ENCODE measurements around the gene C19orf38. TPM values are rescaled to one million over a fixed set of nuclear protein-coding genes. Genes with fewer than 3 reads are reported as not detected.
A peak's percentile ranks its signal among the peaks of the same experiment; 100 is the strongest.

C19orf38 gene
- total RNA-seq, 2 experiments from 2014 or later = 1.8 to 2.1 TPM

DNA sequence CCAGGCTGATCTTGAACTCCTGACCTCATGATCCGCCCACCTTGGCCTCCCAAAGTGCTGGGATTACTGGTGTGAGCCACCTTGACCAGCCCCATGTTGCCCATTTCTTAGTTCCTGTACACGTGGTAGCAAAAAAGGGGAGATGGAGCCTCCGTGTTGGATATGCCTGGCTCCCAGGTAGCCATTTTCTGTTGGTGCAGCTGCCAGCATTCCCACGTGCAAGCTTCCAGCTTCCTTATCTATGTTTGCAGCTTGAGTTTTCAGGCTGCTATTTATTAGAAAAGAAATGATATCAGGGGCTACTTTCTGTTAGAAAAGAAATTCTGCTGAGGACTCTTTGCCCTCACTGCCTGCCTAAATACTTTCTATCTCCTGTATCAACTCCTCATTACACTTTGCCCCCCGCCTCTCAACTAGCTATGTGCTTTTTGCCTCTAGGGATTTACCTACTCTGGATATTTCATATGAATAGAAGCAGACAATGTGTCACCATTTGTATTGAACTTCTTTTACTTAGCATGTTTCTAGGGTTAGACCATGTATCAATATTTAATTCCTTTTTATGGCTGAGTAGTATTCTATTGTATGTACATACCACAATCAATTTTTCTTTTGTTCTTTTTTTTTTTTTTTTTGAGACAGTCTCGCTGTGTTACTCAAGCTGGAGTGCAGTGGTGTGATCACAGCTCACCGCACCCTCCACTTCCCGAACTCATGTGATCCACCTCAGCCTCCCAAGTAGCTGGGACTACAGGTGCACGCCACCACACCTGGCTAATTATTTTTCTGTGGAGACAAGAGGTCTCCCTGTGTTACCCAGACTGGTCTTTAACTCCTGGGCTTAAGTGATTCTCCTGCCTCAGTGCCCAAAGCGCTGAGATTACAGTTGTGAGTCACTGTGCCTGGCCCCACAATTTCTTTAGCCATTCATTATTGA is 8.8 kb upstream of the C19orf38 start:
- Mint-ChIP-seq H3K4me3 (peak overlapping the region; percentile 5), H3K9me3 (peaks cover 7% of the 10 kb centered on the region), H3K4me1 (ENCODE audit: low read depth) (peaks cover 15% of the 10 kb centered on the region), H3K27ac (no peak overlapping the region), H3K27me3 (no peaks in the 10 kb centered on the region), H3K36me3 (ENCODE audit: low read depth) (peaks cover 14% of the 10 kb centered on the region)
- ChIA-PET CTCF (interaction anchor here (2.4 kb wide), 1 partner anchor 25 kb away, joined by 8 read pairs; no protein-coding TSS in a partner anchor), POLR2A (no interaction called here)
- intact Hi-C loops (cut with DNase I, micrococcal nuclease) = no loop called here
- Histone ChIP-seq H3K27me3 (ENCODE audit: control insufficient read depth in 1 of 2, insufficient read depth in 2 of 2, low read length in 2 of 2) (no peaks in the 10 kb centered on the region), H3K4me1 (ENCODE audit: insufficient read depth, low read length) (peaks cover 21% of the 10 kb centered on the region), H3K36me3 (ENCODE audit: insufficient read depth, low read length) (no peaks in the 10 kb centered on the region), H3K4me3 (ENCODE audit: low read length) (no peak overlapping the region), H3K27ac (ENCODE audit: low read depth in 1 of 2, low read length in 2 of 2) (no peak overlapping the region), H3K9me3 (ENCODE audit: control insufficient read depth in 1 of 2, insufficient read depth in 1 of 2, low read length in 2 of 2) (peaks cover 0 to 15% of the 10 kb centered on the region in 2 experiments)
- DNase-seq (no peak), ATAC-seq (ENCODE audit: poor library complexity) (no peak)
- TF ChIP-seq, protein P1, sequence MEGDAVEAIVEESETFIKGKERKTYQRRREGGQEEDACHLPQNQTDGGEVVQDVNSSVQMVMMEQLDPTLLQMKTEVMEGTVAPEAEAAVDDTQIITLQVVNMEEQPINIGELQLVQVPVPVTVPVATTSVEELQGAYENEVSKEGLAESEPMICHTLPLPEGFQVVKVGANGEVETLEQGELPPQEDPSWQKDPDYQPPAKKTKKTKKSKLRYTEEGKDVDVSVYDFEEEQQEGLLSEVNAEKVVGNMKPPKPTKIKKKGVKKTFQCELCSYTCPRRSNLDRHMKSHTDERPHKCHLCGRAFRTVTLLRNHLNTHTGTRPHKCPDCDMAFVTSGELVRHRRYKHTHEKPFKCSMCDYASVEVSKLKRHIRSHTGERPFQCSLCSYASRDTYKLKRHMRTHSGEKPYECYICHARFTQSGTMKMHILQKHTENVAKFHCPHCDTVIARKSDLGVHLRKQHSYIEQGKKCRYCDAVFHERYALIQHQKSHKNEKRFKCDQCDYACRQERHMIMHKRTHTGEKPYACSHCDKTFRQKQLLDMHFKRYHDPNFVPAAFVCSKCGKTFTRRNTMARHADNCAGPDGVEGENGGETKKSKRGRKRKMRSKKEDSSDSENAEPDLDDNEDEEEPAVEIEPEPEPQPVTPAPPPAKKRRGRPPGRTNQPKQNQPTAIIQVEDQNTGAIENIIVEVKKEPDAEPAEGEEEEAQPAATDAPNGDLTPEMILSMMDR (IDR thresholded peaks at IDR 0.05) = no peak

DNA sequence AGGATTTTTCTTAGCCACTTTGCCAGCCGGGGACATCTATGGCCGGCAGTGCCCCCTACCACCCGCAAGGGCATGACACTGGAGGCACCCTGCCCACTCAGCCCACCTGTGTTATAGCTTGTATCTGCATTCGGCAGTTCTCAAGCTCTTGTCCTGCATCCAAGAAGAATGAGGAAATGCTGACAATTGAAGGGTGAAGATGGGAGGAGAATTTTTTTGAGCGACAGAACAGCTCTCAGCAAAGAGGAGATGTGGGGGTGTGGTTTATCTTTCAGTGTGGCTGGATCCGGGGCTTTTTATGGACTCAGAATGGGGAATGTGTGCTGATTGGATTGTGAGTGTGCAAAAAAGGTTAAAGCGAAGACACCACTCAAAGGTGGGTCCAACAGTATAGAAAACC is 5.4 kb upstream of the C19orf38 start:
- H3K9me3 Mint-ChIP-seq = peaks cover 7% of the 10 kb centered on the region
- H3K27me3 ChIP-seq (ENCODE audit: control insufficient read depth in 1 of 2, insufficient read depth in 2 of 2, low read length in 2 of 2) = no peaks in the 10 kb centered on the region
- H3K36me3 ChIP-seq (ENCODE audit: insufficient read depth, low read length) = no peaks in the 10 kb centered on the region
- no peak for ATAC-seq (ENCODE audit: poor library complexity)
- no peak overlapping the region for H3K27ac ChIP-seq (ENCODE audit: low read depth in 1 of 2, low read length in 2 of 2)
- peaks cover 8% of the 10 kb centered on the region in 2 experiments for H3K9me3 ChIP-seq (ENCODE audit: control insufficient read depth in 1 of 2, insufficient read depth in 1 of 2, low read length in 2 of 2)
- TF ChIP-seq, protein P1 (IDR thresholded peaks at IDR 0.05) = no peak
- no peak for DNase-seq
- H3K27ac Mint-ChIP-seq = no peak overlapping the region
- no peak overlapping the region for H3K4me3 Mint-ChIP-seq
- ChIA-PET POLR2A (no interaction called here), CTCF (interaction anchor here (0.8 kb wide), 1 partner anchor 126 kb away, joined by 3 read pairs; no protein-coding TSS in a partner anchor)
- H3K36me3 Mint-ChIP-seq (ENCODE audit: low read depth) = peaks cover 4% of the 10 kb centered on the region
- H3K4me1 ChIP-seq (ENCODE audit: insufficient read depth, low read length) = no peaks in the 10 kb centered on the region
- intact Hi-C loops (cut with DNase I, micrococcal nuclease) = no loop called here
- H3K4me1 Mint-ChIP-seq (ENCODE audit: low read depth) = no peaks in the 10 kb centered on the region
- H3K27me3 Mint-ChIP-seq = peaks cover 4% of the 10 kb centered on the region
- H3K4me3 ChIP-seq (ENCODE audit: low read length) = no peak overlapping the region

DNA sequence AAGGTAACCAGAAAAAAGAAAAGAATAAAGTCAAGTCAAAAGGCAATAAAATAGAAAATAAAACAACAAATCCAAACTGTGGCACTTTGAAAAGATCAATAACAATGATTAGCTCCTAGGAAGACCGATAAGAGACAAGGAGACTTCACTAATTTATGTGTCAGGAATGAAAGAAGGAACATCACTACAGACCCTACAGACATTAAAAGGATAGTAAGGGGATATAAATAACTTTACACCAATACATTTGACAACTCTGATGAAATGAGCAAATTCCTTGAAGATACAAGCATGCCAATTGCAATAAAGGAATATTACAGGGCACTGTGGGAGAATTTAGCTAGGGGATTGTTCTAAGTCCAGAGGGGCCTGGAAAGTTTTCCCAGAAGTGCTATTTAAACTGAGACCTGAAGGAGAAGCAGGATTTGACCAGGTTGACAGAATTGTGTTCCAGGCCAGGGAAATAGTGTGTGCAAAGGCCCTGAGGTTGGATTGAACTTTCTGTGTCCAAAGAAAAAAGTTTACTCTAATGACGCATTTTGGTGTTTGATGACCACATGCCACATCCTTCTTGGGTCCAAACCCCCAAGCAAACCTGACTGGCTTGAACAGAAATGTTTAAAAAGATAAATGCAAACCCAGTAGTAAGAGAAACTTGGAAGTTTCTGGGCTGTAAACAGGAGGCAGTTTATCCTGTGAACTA is 1.6 kb upstream of the C19orf38 start:
- Histone ChIP-seq H3K4me3 (ENCODE audit: low read length) (no peak overlapping the region), H3K27ac (ENCODE audit: low read depth in 1 of 2, low read length in 2 of 2) (no peak overlapping the region), H3K27me3 (ENCODE audit: control insufficient read depth in 1 of 2, insufficient read depth in 2 of 2, low read length in 2 of 2) (no peaks in the 10 kb centered on the region), H3K36me3 (ENCODE audit: insufficient read depth, low read length) (no peaks in the 10 kb centered on the region), H3K4me1 (ENCODE audit: insufficient read depth, low read length) (peaks cover 3% of the 10 kb centered on the region), H3K9me3 (ENCODE audit: control insufficient read depth in 1 of 2, insufficient read depth in 1 of 2, low read length in 2 of 2) (peaks cover 8% of the 10 kb centered on the region in 2 experiments)
- POLR2A ChIA-PET = no interaction called here
- Mint-ChIP-seq H3K27me3 (peaks cover 4% of the 10 kb centered on the region), H3K4me3 (no peak overlapping the region), H3K4me1 (ENCODE audit: low read depth) (no peaks in the 10 kb centered on the region), H3K36me3 (ENCODE audit: low read depth) (peaks cover 4% of the 10 kb centered on the region), H3K27ac (no peak overlapping the region), H3K9me3 (peaks cover 5% of the 10 kb centered on the region)
- peak in 1 of 14 experiments; percentile 11 for DNase-seq
- TF ChIP-seq, protein P1 (IDR thresholded peaks at IDR 0.05) = no peak
- no peak for ATAC-seq (ENCODE audit: poor library complexity)
- intact Hi-C loops (cut with DNase I, micrococcal nuclease) = no loop called here
- CTCF ChIA-PET = interaction anchor here (1.5 kb wide), 1 partner anchor 18 kb away, joined by 3 read pairs; no protein-coding TSS in a partner anchor
